Measurements from ENCODE around the gene FCAMR. TPM values are rescaled to one million over a fixed set of nuclear protein-coding genes. Genes with fewer than 3 reads are reported as not detected.

Gene FCAMR
- total and polyA plus RNA-seq, 4 donors, result 0.14 to 0.59 (median 0.39) TPM

DNA sequence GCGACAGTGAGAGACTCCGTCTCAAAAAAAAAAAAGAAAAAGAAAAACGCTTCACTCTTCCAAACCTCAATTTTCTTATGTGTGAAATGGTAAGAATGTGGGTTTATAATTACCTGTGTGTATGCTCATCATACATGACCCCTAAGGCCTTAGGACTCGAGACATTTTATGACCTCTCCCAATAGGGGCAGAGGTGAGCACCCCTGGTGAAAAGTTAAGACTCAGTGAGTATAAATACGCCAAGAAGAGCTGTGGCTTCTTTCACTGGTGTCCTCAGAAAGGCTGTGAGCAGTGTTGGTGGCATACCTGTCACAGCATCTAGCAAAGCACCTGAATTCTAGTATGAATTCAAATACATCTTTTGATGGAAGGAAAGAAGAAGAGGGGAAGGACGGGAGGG, 40.7 kb downstream of the FCAMR start:
- TF ChIP-seq FOXA2 (IDR thresholded peaks at IDR 0.05) (no peak), TAF1 (conservative IDR thresholded peaks at IDR 0.05) (no peak), REST (IDR thresholded peaks at IDR 0.05) (no peak), HNF4G (IDR thresholded peaks at IDR 0.05) (no peak), ZBTB33 (IDR thresholded peaks at IDR 0.05) (no peak), GABPA (IDR thresholded peaks at IDR 0.05 in 1 of 2, conservative IDR thresholded peaks at IDR 0.05 in 1 of 2) (no peak), HNF4A (conservative IDR thresholded peaks at IDR 0.05) (no peak), JUND (IDR thresholded peaks at IDR 0.05) (no peak), SP1 (IDR thresholded peaks at IDR 0.05) (no peak), EGR1 (IDR thresholded peaks at IDR 0.05; ENCODE audit: low read depth in 2 of 2) (no peak), RXRA (IDR thresholded peaks at IDR 0.05) (no peak), NR2F2 (IDR thresholded peaks at IDR 0.05) (no peak)
- TF ChIP-seq, protein P1, sequence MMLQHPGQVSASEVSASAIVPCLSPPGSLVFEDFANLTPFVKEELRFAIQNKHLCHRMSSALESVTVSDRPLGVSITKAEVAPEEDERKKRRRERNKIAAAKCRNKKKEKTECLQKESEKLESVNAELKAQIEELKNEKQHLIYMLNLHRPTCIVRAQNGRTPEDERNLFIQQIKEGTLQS (IDR thresholded peaks at IDR 0.05), result no peak
- TF ChIP-seq, protein P2, sequence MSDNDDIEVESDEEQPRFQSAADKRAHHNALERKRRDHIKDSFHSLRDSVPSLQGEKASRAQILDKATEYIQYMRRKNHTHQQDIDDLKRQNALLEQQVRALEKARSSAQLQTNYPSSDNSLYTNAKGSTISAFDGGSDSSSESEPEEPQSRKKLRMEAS (IDR thresholded peaks at IDR 0.05), result no peak
- no peak for DNase-seq (ENCODE audit: low spot score)
- peaks cover 0 to 5% (median under 1%) of the 10 kb centered on the region in 4 donors for H3K36me3 ChIP-seq (ENCODE audit: control insufficient read depth in 4 of 4, insufficient read depth in 3 of 4, low read depth in 1 of 4, low read length in 3 of 4)
- H3K27me3 ChIP-seq (ENCODE audit: control insufficient read depth in 4 of 4, insufficient read depth in 4 of 4, low read length in 3 of 4), result no peaks in the 10 kb centered on the region
- no peak overlapping the region for H3K4me3 ChIP-seq (ENCODE audit: low read depth in 1 of 3, low read length in 3 of 3)
- H3K27ac ChIP-seq (ENCODE audit: low read depth in 1 of 2, low read length in 2 of 2), result no peak overlapping the region
- no peak overlapping the region for H3K9ac ChIP-seq (ENCODE audit: low read depth in 1 of 2, low read length in 2 of 2)
- WGBS, result 90% methylated on average over 6 of the region's 6 CpGs
- no peaks in the 10 kb centered on the region for H3K9me3 ChIP-seq (ENCODE audit: control insufficient read depth in 4 of 4, low read length in 3 of 4)
- H3K4me1 ChIP-seq (ENCODE audit: control insufficient read depth in 4 of 4, insufficient read depth in 4 of 4, low read length in 3 of 4), result peaks cover 0 to 2% (median 0%) of the 10 kb centered on the region in 4 donors

DNA sequence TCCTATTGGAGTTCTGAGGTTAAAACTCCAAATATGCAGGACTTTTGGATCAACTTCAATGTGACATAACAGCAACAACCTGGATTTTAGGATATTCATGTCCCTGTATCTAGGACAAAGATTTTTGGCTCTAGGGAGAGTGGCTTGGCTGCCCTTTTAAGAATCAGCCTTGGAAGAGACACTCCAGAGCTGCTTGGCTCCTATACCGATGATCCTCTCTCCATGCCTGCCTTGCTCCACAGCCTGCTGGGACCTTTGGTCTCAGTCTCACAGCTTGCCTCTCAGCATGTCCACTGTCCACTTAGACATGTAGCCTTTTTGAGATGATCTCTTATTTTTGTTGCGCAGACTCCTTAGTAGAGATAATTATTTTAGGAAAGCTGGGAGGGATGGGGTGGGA, 44.0 kb downstream of the FCAMR start:
- Histone ChIP-seq H3K27me3 (ENCODE audit: control insufficient read depth in 4 of 4, insufficient read depth in 4 of 4, low read length in 3 of 4) (no peaks in the 10 kb centered on the region), H3K4me1 (ENCODE audit: control insufficient read depth in 4 of 4, insufficient read depth in 4 of 4, low read length in 3 of 4) (peaks cover 0 to 7% (median 1%) of the 10 kb centered on the region in 4 donors), H3K27ac (ENCODE audit: low read depth in 1 of 2, low read length in 2 of 2) (no peak overlapping the region), H3K9me3 (ENCODE audit: control insufficient read depth in 4 of 4, low read length in 3 of 4) (no peaks in the 10 kb centered on the region), H3K9ac (ENCODE audit: low read depth in 1 of 2, low read length in 2 of 2) (no peak overlapping the region), H3K36me3 (ENCODE audit: control insufficient read depth in 4 of 4, insufficient read depth in 3 of 4, low read depth in 1 of 4, low read length in 3 of 4) (peaks cover 0 to 5% (median under 1%) of the 10 kb centered on the region in 4 donors), H3K4me3 (ENCODE audit: low read depth in 1 of 3, low read length in 3 of 3) (no peak overlapping the region)
- WGBS, result 64% methylated on average over 2 of the region's 2 CpGs
- TF ChIP-seq NR2F2 (IDR thresholded peaks at IDR 0.05), result no peak
- TF ChIP-seq FOXA1 (IDR thresholded peaks at IDR 0.05), result no peak
- TF ChIP-seq FOXA2 (IDR thresholded peaks at IDR 0.05), result no peak
- TF ChIP-seq RXRA (IDR thresholded peaks at IDR 0.05), result no peak
- no peak for TF ChIP-seq CTCF (IDR thresholded peaks at IDR 0.05; ENCODE audit: low read depth, low read length, missing input control)
- TF ChIP-seq TAF1 (conservative IDR thresholded peaks at IDR 0.05), result no peak
- TF ChIP-seq JUND (IDR thresholded peaks at IDR 0.05), result no peak
- TF ChIP-seq YY1 (IDR thresholded peaks at IDR 0.05), result no peak
- TF ChIP-seq, protein P2 (IDR thresholded peaks at IDR 0.05), result no peak
- no peak for TF ChIP-seq GABPA (IDR thresholded peaks at IDR 0.05 in 1 of 2, conservative IDR thresholded peaks at IDR 0.05 in 1 of 2)
- TF ChIP-seq EGR1 (IDR thresholded peaks at IDR 0.05; ENCODE audit: low read depth in 2 of 2), result no peak
- no peak for TF ChIP-seq HNF4G (IDR thresholded peaks at IDR 0.05)
- no peak for TF ChIP-seq REST (IDR thresholded peaks at IDR 0.05)
- TF ChIP-seq HNF4A (conservative IDR thresholded peaks at IDR 0.05), result no peak
- no peak for TF ChIP-seq SP1 (IDR thresholded peaks at IDR 0.05)
- DNase-seq (ENCODE audit: low spot score), result no peak
